Measurements from ENCODE around the gene TMEM108. TPM values are rescaled to one million over a fixed set of nuclear protein-coding genes. Genes with fewer than 3 reads are reported as not detected.
A peak's percentile ranks its signal among the peaks of the same experiment; 100 is the strongest.

TMEM108 gene
- total RNA-seq, 1 experiment from 2014 or later = not detected

- no peak overlapping the region for H3K4me3 Mint-ChIP-seq (ENCODE audit: unreplicated experiment)
- no peaks in the 10 kb centered on the region for H3K36me3 Mint-ChIP-seq (ENCODE audit: insufficient read depth, unreplicated experiment)
- no peak for TF ChIP-seq CTCF (IDR thresholded peaks at IDR 0.05; ENCODE audit: unreplicated experiment)
- no peaks in the 10 kb centered on the region for H3K9me3 Mint-ChIP-seq (ENCODE audit: unreplicated experiment)
- intact Hi-C loops (cut with micrococcal nuclease) = loop anchor here (10.0 kb wide), 1 partner anchor 245 kb away; no protein-coding TSS in a partner anchor
- no peak for DNase-seq (ENCODE audit: unreplicated experiment)
- no TSS peak for BruUV-seq (replicated peaks)
- peaks cover 17% of the 10 kb centered on the region for H3K4me1 Mint-ChIP-seq (ENCODE audit: insufficient read depth, unreplicated experiment)
- CTCF ChIA-PET = interaction anchor here (0.6 to 8.6 kb wide), 6 partner anchors 43 to 653 kb away, joined by 3 to 69 read pairs (median 4); no protein-coding TSS in a partner anchor
- H3K27me3 Mint-ChIP-seq (ENCODE audit: insufficient read depth, unreplicated experiment) = peaks cover 21% of the 10 kb centered on the region
- POLR2A ChIA-PET = no interaction called here
- no peak overlapping the region for H3K27ac Mint-ChIP-seq (ENCODE audit: low read depth, unreplicated experiment)
Observed at GRCh38 chr3:133379926-133380325, 341.7 kb downstream of the TMEM108 start.

GRCh38 chr3:133380481-133381225 lies 342.5 kb downstream of the TMEM108 start:
- ChIA-PET CTCF (interaction anchor here (0.6 to 8.6 kb wide), 7 partner anchors 23 to 653 kb away, joined by 3 to 69 read pairs (median 4); no protein-coding TSS in a partner anchor), POLR2A (no interaction called here)
- no peaks in the 10 kb centered on the region for H3K36me3 Mint-ChIP-seq (ENCODE audit: insufficient read depth, unreplicated experiment)
- H3K27ac Mint-ChIP-seq (ENCODE audit: low read depth, unreplicated experiment) = no peak overlapping the region
- H3K4me1 Mint-ChIP-seq (ENCODE audit: insufficient read depth, unreplicated experiment) = peaks cover 17% of the 10 kb centered on the region
- no TSS peak for BruUV-seq (replicated peaks)
- peaks cover 21% of the 10 kb centered on the region for H3K27me3 Mint-ChIP-seq (ENCODE audit: insufficient read depth, unreplicated experiment)
- intact Hi-C loops (cut with micrococcal nuclease) = loop anchor here (10.0 kb wide), 1 partner anchor 246 kb away; no protein-coding TSS in a partner anchor
- no peaks in the 10 kb centered on the region for H3K9me3 Mint-ChIP-seq (ENCODE audit: unreplicated experiment)
- no peak for DNase-seq (ENCODE audit: unreplicated experiment)
- no peak for TF ChIP-seq CTCF (IDR thresholded peaks at IDR 0.05; ENCODE audit: unreplicated experiment)
- no peak overlapping the region for H3K4me3 Mint-ChIP-seq (ENCODE audit: unreplicated experiment)

GRCh38 chr3:133381346-133382109 lies 343.3 kb downstream of the TMEM108 start:
- H3K4me3 Mint-ChIP-seq (ENCODE audit: unreplicated experiment) = no peak overlapping the region
- no peaks in the 10 kb centered on the region for H3K36me3 Mint-ChIP-seq (ENCODE audit: insufficient read depth, unreplicated experiment)
- no peaks in the 10 kb centered on the region for H3K9me3 Mint-ChIP-seq (ENCODE audit: unreplicated experiment)
- intact Hi-C loops (cut with micrococcal nuclease) = loop anchor here (10.0 kb wide), 1 partner anchor 247 kb away; no protein-coding TSS in a partner anchor
- POLR2A ChIA-PET = interaction anchor here (0.9 to 1.3 kb wide), 2 partner anchors 14 to 340 kb away, joined by 3 to 5 read pairs; no protein-coding TSS in a partner anchor
- H3K27ac Mint-ChIP-seq (ENCODE audit: low read depth, unreplicated experiment) = no peak overlapping the region
- CTCF ChIA-PET = interaction anchor here (0.5 to 11.1 kb wide), 9 partner anchors 9 to 654 kb away, joined by 3 to 151 read pairs (median 3); no protein-coding TSS in a partner anchor
- peaks cover 21% of the 10 kb centered on the region for H3K27me3 Mint-ChIP-seq (ENCODE audit: insufficient read depth, unreplicated experiment)
- DNase-seq (ENCODE audit: unreplicated experiment) = no peak
- peaks cover 17% of the 10 kb centered on the region for H3K4me1 Mint-ChIP-seq (ENCODE audit: insufficient read depth, unreplicated experiment)
- BruUV-seq (replicated peaks) = no TSS peak
- no peak for TF ChIP-seq CTCF (IDR thresholded peaks at IDR 0.05; ENCODE audit: unreplicated experiment)

GRCh38 chr3:133383175-133383574 lies 345.0 kb downstream of the TMEM108 start:
- POLR2A ChIA-PET = interaction anchor here (0.9 kb wide), 1 partner anchor 657 kb away, joined by 4 read pairs; no protein-coding TSS in a partner anchor
- Mint-ChIP-seq H3K4me3 (ENCODE audit: unreplicated experiment) (no peak overlapping the region), H3K36me3 (ENCODE audit: insufficient read depth, unreplicated experiment) (no peaks in the 10 kb centered on the region), H3K27ac (ENCODE audit: low read depth, unreplicated experiment) (no peak overlapping the region), H3K27me3 (ENCODE audit: insufficient read depth, unreplicated experiment) (peaks cover 21% of the 10 kb centered on the region), H3K9me3 (ENCODE audit: unreplicated experiment) (no peaks in the 10 kb centered on the region), H3K4me1 (ENCODE audit: insufficient read depth, unreplicated experiment) (peaks cover 17% of the 10 kb centered on the region)
- peak; percentile 91 for DNase-seq (ENCODE audit: unreplicated experiment)
- no peak for TF ChIP-seq CTCF (IDR thresholded peaks at IDR 0.05; ENCODE audit: unreplicated experiment)
- intact Hi-C loops (cut with micrococcal nuclease) = loop anchor here (10.0 kb wide), 1 partner anchor 248 kb away; no protein-coding TSS in a partner anchor
- BruUV-seq (replicated peaks) = no TSS peak
- CTCF ChIA-PET = interaction anchor here (0.6 to 11.1 kb wide), 15 partner anchors 8 to 656 kb away, joined by 3 to 151 read pairs (median 5); no protein-coding TSS in a partner anchor
